Fibroblast of gingiva (primary cell): Measurements from ENCODE around the gene ADAMTS18.
A peak's percentile ranks its signal among the peaks of the same experiment; 100 is the strongest.

Experiments used
- DNase-seq: peaks from one replicate; pipeline ENCODE4 v3.0.0-alpha.2; 2011; ENCODE audit warnings: low read depth

The ADAMTS18 gene

GRCh38 chr16:77327717-77328116, 107.1 kb downstream of the ADAMTS18 start:
- no peak for DNase-seq

GRCh38 chr16:77324729-77325128, 110.1 kb downstream of the ADAMTS18 start:
- no peak for DNase-seq

- no peak for DNase-seq
These were observed 111.1 kb downstream of the ADAMTS18 start for GRCh38 chr16:77323695-77324094.

- no peak for DNase-seq
These were observed 112.1 kb downstream of the ADAMTS18 start for GRCh38 chr16:77322757-77323156.

GRCh38 chr16:77317059-77317458, 117.8 kb downstream of the ADAMTS18 start:
- DNase-seq, result no peak

- DNase-seq, result no peak
These were observed 124.0 kb downstream of the ADAMTS18 start for GRCh38 chr16:77310877-77311276.

GRCh38 chr16:77308163-77308561, 126.7 kb downstream of the ADAMTS18 start:
- DNase-seq, result peak; percentile 37

GRCh38 chr16:77307426-77308162, 127.2 kb downstream of the ADAMTS18 start:
- no peak for DNase-seq

- no peak for DNase-seq
These were observed 128.8 kb downstream of the ADAMTS18 start for GRCh38 chr16:77306075-77306474.

- no peak for DNase-seq
These were observed 130.0 kb downstream of the ADAMTS18 start for GRCh38 chr16:77304877-77305276.

GRCh38 chr16:77304134-77304533, 130.7 kb downstream of the ADAMTS18 start:
- no peak for DNase-seq

GRCh38 chr16:77302674-77303073, 132.2 kb downstream of the ADAMTS18 start:
- no peak for DNase-seq

GRCh38 chr16:77302249-77302648, 132.6 kb downstream of the ADAMTS18 start:
- no peak for DNase-seq

GRCh38 chr16:77300256-77300655, 134.6 kb downstream of the ADAMTS18 start:
- no peak for DNase-seq

GRCh38 chr16:77299395-77299794, 135.4 kb downstream of the ADAMTS18 start:
- no peak for DNase-seq

- DNase-seq, result peak; percentile 87
These were observed 136.1 kb downstream of the ADAMTS18 start for GRCh38 chr16:77298418-77299360.

- no peak for DNase-seq
These were observed 136.8 kb downstream of the ADAMTS18 start for GRCh38 chr16:77297996-77298395.

- DNase-seq, result no peak
These were observed 138.9 kb downstream of the ADAMTS18 start for GRCh38 chr16:77295896-77296295.

GRCh38 chr16:77290451-77291115, 144.3 kb downstream of the ADAMTS18 start:
- peak; percentile 14 for DNase-seq

- DNase-seq, result peak; percentile 19
These were observed 145.5 kb downstream of the ADAMTS18 start for GRCh38 chr16:77289331-77289809.

- peak; percentile 83 for DNase-seq
These were observed 146.6 kb downstream of the ADAMTS18 start for GRCh38 chr16:77288222-77288621.

- no peak for DNase-seq
These were observed 149.2 kb downstream of the ADAMTS18 start for GRCh38 chr16:77285676-77286075.
